GM23338 (cell line): Measurements from ENCODE around the gene CHRM5. TPM values are rescaled to one million over a fixed set of nuclear protein-coding genes. Genes with fewer than 3 reads are reported as not detected.

Experiments used
- ATAC-seq: fragments of 200-7000 bp; cut with Tn5 transposase; 3 replicates; pipeline ENCODE4 v1.9.1; 2020
- DNase-seq: peaks from one replicate; pipeline ENCODE4 v3.0.0-alpha.2; 2015; ENCODE audit warnings: low spot score
- H2AFZ ChIP-seq: fragments of 200-600 bp; sonication (generic); 2 replicates; pipeline ENCODE4 v1.8.0; 2016; ENCODE audit warnings: antibody characterized with exemption, mild to moderate bottlenecking, moderate library complexity
- H3F3A ChIP-seq: fragments of 200-600 bp; sonication (generic); replicated peaks from 2 replicates; pipeline ENCODE4 v1.8.0; 2017; ENCODE audit warnings: antibody characterized with exemption, mixed run types, low read depth
- H3K27ac ChIP-seq: fragments of 200-600 bp; sonication (generic); 2 replicates; pipeline ENCODE4 v1.6.1; 2016; ENCODE audit warnings: low read depth
- H3K27me3 ChIP-seq: fragments of 200-600 bp; sonication (generic); 2 replicates; pipeline ENCODE4 v1.8.0; 2016; ENCODE audit warnings: mild to moderate bottlenecking, mixed run types, moderate library complexity; ENCODE audit not compliant: insufficient read depth
- H3K36me3 ChIP-seq: fragments of 200-600 bp; sonication (generic); 2 replicates; pipeline ENCODE4 v1.8.0; 2016; ENCODE audit warnings: mild to moderate bottlenecking; ENCODE audit not compliant: insufficient read depth
- H3K4me1 ChIP-seq: fragments of 200-600 bp; sonication (generic); 2 replicates; pipeline ENCODE4 v1.8.0; 2016; ENCODE audit warnings: mild to moderate bottlenecking, moderate library complexity; ENCODE audit not compliant: insufficient read depth
- H3K4me2 ChIP-seq: fragments of 200-600 bp; sonication (generic); 2 replicates; pipeline ENCODE4 v1.7.1; 2017; ENCODE audit warnings: mixed run types
- H3K4me3 ChIP-seq: fragments of 200-600 bp; sonication (generic); 2 replicates; pipeline ENCODE4 v1.6.1; 2016; ENCODE audit warnings: mixed run types
- H3K79me2 ChIP-seq: fragments of 200-600 bp; sonication (generic); replicated peaks from 2 replicates; pipeline ENCODE4 v1.8.0; 2017; ENCODE audit warnings: mild to moderate bottlenecking; ENCODE audit not compliant: insufficient read depth
- H3K9me2 ChIP-seq: fragments of 200-600 bp; sonication (generic); 2 replicates; pipeline ENCODE4 v1.8.0; 2017; ENCODE audit not compliant: insufficient read depth
- H4K20me1 ChIP-seq: fragments of 200-600 bp; sonication (generic); replicated peaks from 2 replicates; pipeline ENCODE4 v1.8.0; 2017; ENCODE audit warnings: mild to moderate bottlenecking; ENCODE audit not compliant: insufficient read depth
- H3K27ac Mint-ChIP-seq: 2 replicates; pipeline ENCODE4 v1.8.0; 2020; ENCODE audit warnings: inconsistent platforms, mild to moderate bottlenecking, moderate library complexity, mixed read lengths
- H3K27me3 Mint-ChIP-seq: 3 replicates; pipeline ENCODE4 v1.8.0; 2022; ENCODE audit warnings: low read depth, mild to moderate bottlenecking, moderate library complexity, mixed read lengths, inconsistent platforms; ENCODE audit not compliant: insufficient read depth, poor library complexity
- H3K36me3 Mint-ChIP-seq: 3 replicates; pipeline ENCODE4 v1.8.0; 2021; ENCODE audit warnings: low read depth, mild to moderate bottlenecking, inconsistent platforms, moderate library complexity, mixed read lengths
- H3K4me1 Mint-ChIP-seq: 3 replicates; pipeline ENCODE4 v1.8.0; 2020; ENCODE audit warnings: mild to moderate bottlenecking, inconsistent platforms, mixed read lengths
- H3K4me3 Mint-ChIP-seq: 3 replicates; pipeline ENCODE4 v1.8.0; 2021; ENCODE audit warnings: moderate library complexity, mild to moderate bottlenecking, inconsistent platforms, mixed read lengths
- H3K9me3 Mint-ChIP-seq: 3 replicates; pipeline ENCODE4 v1.8.0; 2020; ENCODE audit warnings: moderate library complexity, mild to moderate bottlenecking, inconsistent platforms, mixed read lengths
- CREB1 ChIP-seq: fragments of 250-450 bp; sonication (Bioruptor Pico); IDR thresholded peaks from 2 replicates; pipeline ENCODE4 v1.5.0; 2020; ENCODE audit warnings: low read depth, mild to moderate bottlenecking, moderate library complexity
- CTCF ChIP-seq, 2 experiments: fragments of 200-600 bp in 1 of 2; sonication (generic) in 1 of 2; conservative IDR thresholded peaks; 2 replicates each; pipeline versions ENCODE4 v1.5.1 to v1.6.1; 2016 to 2017; ENCODE audit warnings: antibody characterized with exemption in 2 of 2, low read depth in 2 of 2, mild to moderate bottlenecking in 2 of 2, moderate library complexity in 1 of 2
- ETS1 ChIP-seq: IDR thresholded peaks from 2 replicates; pipeline ENCODE4 v1.6.1; 2016; ENCODE audit warnings: antibody characterized with exemption
- EZH2 ChIP-seq: fragments of 200-600 bp; sonication (generic); IDR thresholded peaks from one replicate; pipeline ENCODE4 v1.8.0; 2017; ENCODE audit warnings: antibody characterized with exemption, mild to moderate bottlenecking, low read depth; ENCODE audit not compliant: unreplicated experiment
- EZH2phosphoT487 ChIP-seq: fragments of 200-600 bp; sonication (generic); IDR thresholded peaks from one replicate; pipeline ENCODE4 v1.8.1; 2018; ENCODE audit warnings: antibody characterized with exemption; ENCODE audit not compliant: unreplicated experiment
- JUNB ChIP-seq: IDR thresholded peaks from one replicate; pipeline ENCODE4 v1.6.1; 2016; ENCODE audit warnings: antibody characterized with exemption; ENCODE audit not compliant: unreplicated experiment
- NANOG ChIP-seq: IDR thresholded peaks from 2 replicates; pipeline ENCODE4 v1.6.1; 2016; ENCODE audit warnings: antibody characterized with exemption, borderline replicate concordance
- POLR2AphosphoS5 ChIP-seq: IDR thresholded peaks from 2 replicates; pipeline ENCODE4 v1.6.1; 2016; ENCODE audit warnings: antibody characterized with exemption, low read depth
- REST ChIP-seq: IDR thresholded peaks from one replicate; pipeline ENCODE4 v1.6.1; 2018; ENCODE audit warnings: antibody characterized with exemption; ENCODE audit not compliant: unreplicated experiment
- STAT1 ChIP-seq: IDR thresholded peaks from one replicate; pipeline ENCODE4 v1.6.1; 2016; ENCODE audit warnings: antibody characterized with exemption; ENCODE audit not compliant: unreplicated experiment
- ZNF114 ChIP-seq: fragments of 250-450 bp; sonication (Bioruptor Pico); IDR thresholded peaks from 2 replicates; pipeline ENCODE4 v1.5.0; 2020; ENCODE audit warnings: mild to moderate bottlenecking, moderate library complexity
- ZNF331 ChIP-seq: fragments of 250-450 bp; sonication (Bioruptor Pico); IDR thresholded peaks from 2 replicates; pipeline ENCODE4 v1.5.0; 2020; ENCODE audit warnings: low read depth, mild to moderate bottlenecking, moderate library complexity
- polyA plus RNA-seq: library from polyadenylated mRNA; unstranded; fragments of >200 nt; fragmentation: Nextera tagmentation; extraction: Ambion mirVana; gene quantifications from 2 replicates; pipeline ENCODE4 v1.2.1, GENCODE V29; 2016
- total RNA-seq: library from RNA; depleted of rRNA; stranded (reverse); fragments of >200 nt; shearing (Covaris generic); gene quantifications from 2 replicates; pipeline ENCODE4 v1.2.3, GENCODE V29; 2014
- TF ChIP-seq, protein P1 (sequence below): fragments of 250-450 bp; sonication (Bioruptor Pico); IDR thresholded peaks from 2 replicates; pipeline ENCODE4 v1.5.0; 2020; ENCODE audit warnings: mild to moderate bottlenecking, moderate library complexity

The CHRM5 gene
- total and polyA plus RNA-seq, 2 experiments from 2014 or later: not detected

DNA sequence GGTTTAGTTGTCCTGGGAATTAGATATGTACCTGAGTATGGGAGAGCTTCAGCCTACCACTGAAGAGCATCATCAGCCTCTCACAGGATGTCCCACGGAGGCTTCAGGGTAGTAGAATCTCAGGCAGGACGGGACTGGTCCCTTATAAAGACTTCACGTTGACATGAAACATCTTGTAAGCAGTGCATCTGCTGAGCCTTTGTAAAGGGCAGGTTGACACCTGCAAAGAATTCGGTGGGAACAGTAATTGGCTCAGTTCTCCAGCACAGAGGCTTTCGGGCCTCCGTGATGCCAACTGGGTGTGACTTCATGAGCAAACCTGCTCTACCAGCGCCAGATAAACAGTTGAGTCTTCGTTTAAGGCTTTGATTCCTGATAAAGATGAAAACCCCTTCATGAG lies 97.6 kb downstream of the CHRM5 start:
- Histone ChIP-seq H3K4me1 (no peaks in the 10 kb centered on the region), H3K27ac (no peak overlapping the region), H3K27me3 (no peaks in the 10 kb centered on the region), H2AFZ (no peak overlapping the region), H3K9me2 (no peaks in the 10 kb centered on the region), H3K79me2 (no peaks in the 10 kb centered on the region), H3K36me3 (no peaks in the 10 kb centered on the region), H3K4me2 (no peak overlapping the region), H3F3A (no peaks in the 10 kb centered on the region), H4K20me1 (no peaks in the 10 kb centered on the region), H3K4me3 (no peak overlapping the region)
- Mint-ChIP-seq H3K4me3 (no peak overlapping the region), H3K27me3 (no peaks in the 10 kb centered on the region), H3K27ac (no peak overlapping the region), H3K4me1 (no peaks in the 10 kb centered on the region), H3K36me3 (no peaks in the 10 kb centered on the region), H3K9me3 (no peaks in the 10 kb centered on the region)
- no peak for DNase-seq
- TF ChIP-seq CREB1 (CRISPR knock-in tag) (no peak), EZH2 (no peak), NANOG (no peak), CTCF (conservative IDR thresholded peaks at IDR 0.05; ENCODE audit: low read depth in 2 of 2) (no peak), REST (no peak), ETS1 (no peak), EZH2phosphoT487 (no peak), POLR2AphosphoS5 (no peak), ZNF114 (CRISPR knock-in tag) (no peak), ZNF331 (CRISPR knock-in tag) (no peak), JUNB (no peak), STAT1 (no peak)
- TF ChIP-seq, protein P1, sequence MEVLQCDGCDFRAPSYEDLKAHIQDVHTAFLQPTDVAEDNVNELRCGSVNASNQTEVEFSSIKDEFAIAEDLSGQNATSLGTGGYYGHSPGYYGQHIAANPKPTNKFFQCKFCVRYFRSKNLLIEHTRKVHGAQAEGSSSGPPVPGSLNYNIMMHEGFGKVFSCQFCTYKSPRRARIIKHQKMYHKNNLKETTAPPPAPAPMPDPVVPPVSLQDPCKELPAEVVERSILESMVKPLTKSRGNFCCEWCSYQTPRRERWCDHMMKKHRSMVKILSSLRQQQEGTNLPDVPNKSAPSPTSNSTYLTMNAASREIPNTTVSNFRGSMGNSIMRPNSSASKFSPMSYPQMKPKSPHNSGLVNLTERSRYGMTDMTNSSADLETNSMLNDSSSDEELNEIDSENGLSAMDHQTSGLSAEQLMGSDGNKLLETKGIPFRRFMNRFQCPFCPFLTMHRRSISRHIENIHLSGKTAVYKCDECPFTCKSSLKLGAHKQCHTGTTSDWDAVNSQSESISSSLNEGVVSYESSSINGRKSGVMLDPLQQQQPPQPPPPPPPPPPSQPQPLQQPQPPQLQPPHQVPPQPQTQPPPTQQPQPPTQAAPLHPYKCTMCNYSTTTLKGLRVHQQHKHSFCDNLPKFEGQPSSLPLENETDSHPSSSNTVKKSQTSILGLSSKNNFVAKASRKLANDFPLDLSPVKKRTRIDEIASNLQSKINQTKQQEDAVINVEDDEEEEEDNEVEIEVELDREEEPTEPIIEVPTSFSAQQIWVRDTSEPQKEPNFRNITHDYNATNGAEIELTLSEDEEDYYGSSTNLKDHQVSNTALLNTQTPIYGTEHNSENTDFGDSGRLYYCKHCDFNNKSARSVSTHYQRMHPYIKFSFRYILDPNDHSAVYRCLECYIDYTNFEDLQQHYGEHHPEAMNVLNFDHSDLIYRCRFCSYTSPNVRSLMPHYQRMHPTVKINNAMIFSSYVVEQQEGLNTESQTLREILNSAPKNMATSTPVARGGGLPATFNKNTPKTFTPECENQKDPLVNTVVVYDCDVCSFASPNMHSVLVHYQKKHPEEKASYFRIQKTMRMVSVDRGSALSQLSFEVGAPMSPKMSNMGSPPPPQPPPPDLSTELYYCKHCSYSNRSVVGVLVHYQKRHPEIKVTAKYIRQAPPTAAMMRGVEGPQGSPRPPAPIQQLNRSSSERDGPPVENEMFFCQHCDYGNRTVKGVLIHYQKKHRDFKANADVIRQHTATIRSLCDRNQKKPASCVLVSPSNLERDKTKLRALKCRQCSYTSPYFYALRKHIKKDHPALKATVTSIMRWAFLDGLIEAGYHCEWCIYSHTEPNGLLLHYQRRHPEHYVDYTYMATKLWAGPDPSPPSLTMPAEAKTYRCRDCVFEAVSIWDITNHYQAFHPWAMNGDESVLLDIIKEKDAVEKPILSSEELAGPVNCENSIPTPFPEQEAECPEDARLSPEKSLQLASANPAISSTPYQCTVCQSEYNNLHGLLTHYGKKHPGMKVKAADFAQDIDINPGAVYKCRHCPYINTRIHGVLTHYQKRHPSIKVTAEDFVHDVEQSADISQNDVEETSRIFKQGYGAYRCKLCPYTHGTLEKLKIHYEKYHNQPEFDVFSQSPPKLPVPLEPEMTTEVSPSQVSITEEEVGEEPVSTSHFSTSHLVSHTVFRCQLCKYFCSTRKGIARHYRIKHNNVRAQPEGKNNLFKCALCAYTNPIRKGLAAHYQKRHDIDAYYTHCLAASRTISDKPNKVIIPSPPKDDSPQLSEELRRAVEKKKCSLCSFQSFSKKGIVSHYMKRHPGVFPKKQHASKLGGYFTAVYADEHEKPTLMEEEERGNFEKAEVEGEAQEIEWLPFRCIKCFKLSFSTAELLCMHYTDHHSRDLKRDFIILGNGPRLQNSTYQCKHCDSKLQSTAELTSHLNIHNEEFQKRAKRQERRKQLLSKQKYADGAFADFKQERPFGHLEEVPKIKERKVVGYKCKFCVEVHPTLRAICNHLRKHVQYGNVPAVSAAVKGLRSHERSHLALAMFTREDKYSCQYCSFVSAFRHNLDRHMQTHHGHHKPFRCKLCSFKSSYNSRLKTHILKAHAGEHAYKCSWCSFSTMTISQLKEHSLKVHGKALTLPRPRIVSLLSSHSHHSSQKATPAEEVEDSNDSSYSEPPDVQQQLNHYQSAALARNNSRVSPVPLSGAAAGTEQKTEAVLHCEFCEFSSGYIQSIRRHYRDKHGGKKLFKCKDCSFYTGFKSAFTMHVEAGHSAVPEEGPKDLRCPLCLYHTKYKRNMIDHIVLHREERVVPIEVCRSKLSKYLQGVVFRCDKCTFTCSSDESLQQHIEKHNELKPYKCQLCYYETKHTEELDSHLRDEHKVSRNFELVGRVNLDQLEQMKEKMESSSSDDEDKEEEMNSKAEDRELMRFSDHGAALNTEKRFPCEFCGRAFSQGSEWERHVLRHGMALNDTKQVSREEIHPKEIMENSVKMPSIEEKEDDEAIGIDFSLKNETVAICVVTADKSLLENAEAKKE (CRISPR knock-in tag): no peak
- no peak for ATAC-seq
